Measurements from ENCODE around the gene RMDN2.
"Not testable (repeated sequence)": the region's sequence is repeated elsewhere in the genome, so short reads cannot be mapped to it uniquely, and the experiment has no call there.

Gene RMDN2

GRCh38 chr2:37997629-37998028 is 72.5 kb downstream of the RMDN2 start:
- TF ChIP-seq, protein P1, sequence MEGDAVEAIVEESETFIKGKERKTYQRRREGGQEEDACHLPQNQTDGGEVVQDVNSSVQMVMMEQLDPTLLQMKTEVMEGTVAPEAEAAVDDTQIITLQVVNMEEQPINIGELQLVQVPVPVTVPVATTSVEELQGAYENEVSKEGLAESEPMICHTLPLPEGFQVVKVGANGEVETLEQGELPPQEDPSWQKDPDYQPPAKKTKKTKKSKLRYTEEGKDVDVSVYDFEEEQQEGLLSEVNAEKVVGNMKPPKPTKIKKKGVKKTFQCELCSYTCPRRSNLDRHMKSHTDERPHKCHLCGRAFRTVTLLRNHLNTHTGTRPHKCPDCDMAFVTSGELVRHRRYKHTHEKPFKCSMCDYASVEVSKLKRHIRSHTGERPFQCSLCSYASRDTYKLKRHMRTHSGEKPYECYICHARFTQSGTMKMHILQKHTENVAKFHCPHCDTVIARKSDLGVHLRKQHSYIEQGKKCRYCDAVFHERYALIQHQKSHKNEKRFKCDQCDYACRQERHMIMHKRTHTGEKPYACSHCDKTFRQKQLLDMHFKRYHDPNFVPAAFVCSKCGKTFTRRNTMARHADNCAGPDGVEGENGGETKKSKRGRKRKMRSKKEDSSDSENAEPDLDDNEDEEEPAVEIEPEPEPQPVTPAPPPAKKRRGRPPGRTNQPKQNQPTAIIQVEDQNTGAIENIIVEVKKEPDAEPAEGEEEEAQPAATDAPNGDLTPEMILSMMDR (IDR thresholded peaks at IDR 0.05; ENCODE audit: control insufficient read depth, insufficient read depth, low read depth, low read length, missing control alignments) = no peak
- no peak for DNase-seq (ENCODE audit: low read depth)
- H3K4me3 ChIP-seq (ENCODE audit: control insufficient read depth, low read depth, low read length) = no peak overlapping the region

DNA sequence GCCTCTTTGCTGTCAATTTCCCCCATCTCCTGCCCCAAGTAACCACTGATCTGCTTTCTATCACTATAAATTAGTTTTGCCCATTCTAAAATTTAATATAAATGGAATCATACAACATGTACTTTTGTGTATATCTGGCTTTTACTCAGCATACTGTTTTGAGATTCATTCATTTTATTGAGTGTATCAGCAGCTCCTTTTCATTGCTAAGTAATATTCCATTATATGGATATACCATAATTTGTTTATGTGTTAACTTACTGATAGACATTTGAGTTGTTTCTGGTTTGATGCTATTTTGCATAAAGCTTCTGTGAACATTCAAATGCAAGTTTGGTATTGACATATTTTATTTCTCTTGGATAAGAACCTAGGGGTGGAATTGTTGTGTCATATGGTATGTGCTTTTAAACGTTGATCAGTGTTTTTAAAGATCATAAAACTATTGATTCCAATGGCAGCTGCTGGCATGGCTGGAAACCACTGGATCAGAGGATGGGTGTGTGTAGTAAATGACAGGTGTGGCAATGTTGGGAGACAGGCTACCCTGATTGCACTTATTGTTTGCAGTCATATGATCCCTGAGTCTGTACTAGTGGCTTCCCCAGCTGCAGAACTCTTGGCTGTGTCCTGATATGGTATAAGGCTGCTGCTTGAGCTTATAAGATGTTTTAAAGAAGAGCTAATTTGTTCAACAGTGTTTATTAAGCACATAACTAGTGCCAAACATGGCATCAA is 75.6 kb downstream of the RMDN2 start:
- no peak for DNase-seq (ENCODE audit: low read depth)
- H3K4me3 ChIP-seq (ENCODE audit: control insufficient read depth, low read depth, low read length) = no peak overlapping the region
- TF ChIP-seq, protein P1 (IDR thresholded peaks at IDR 0.05; ENCODE audit: control insufficient read depth, insufficient read depth, low read depth, low read length, missing control alignments) = no peak

DNA sequence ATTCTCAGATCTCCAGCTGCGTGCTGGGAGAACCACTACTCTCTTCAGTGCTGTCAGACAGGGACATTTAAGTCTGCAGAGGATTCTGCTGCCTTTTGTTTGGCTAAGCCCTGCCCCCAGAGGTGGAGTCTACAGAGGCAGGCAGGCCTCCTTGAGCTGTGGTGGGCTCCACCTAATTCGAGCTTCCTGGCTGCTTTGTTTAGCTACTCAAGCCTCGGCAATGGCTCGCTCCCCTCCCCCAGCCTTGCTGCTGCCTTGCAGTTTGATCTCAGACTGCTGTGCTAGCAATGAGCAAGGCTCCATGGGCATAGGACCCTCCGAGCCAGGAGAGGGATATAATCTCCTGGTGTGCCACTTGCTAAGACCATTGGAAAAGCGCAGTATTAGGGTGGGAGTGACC is 85.1 kb downstream of the RMDN2 start:
- not testable (repeated sequence) for H3K4me3 ChIP-seq (ENCODE audit: control insufficient read depth, low read depth, low read length); DNase-seq (ENCODE audit: low read depth)

GRCh38 chr2:38010995-38011394 is 85.9 kb downstream of the RMDN2 start:
- TF ChIP-seq, protein P1 (IDR thresholded peaks at IDR 0.05; ENCODE audit: control insufficient read depth, insufficient read depth, low read depth, low read length, missing control alignments) = no peak
- H3K4me3 ChIP-seq (ENCODE audit: control insufficient read depth, low read depth, low read length) = no peak overlapping the region
- DNase-seq (ENCODE audit: low read depth) = no peak

GRCh38 chr2:38013158-38013752 is 88.2 kb downstream of the RMDN2 start:
- DNase-seq (ENCODE audit: low read depth) = peak; percentile 78
- TF ChIP-seq, protein P1 (IDR thresholded peaks at IDR 0.05; ENCODE audit: control insufficient read depth, insufficient read depth, low read depth, low read length, missing control alignments) = no peak
- H3K4me3 ChIP-seq (ENCODE audit: control insufficient read depth, low read depth, low read length) = no peak overlapping the region

GRCh38 chr2:38016219-38016618 is 91.1 kb downstream of the RMDN2 start:
- DNase-seq (ENCODE audit: low read depth) = no peak
- H3K4me3 ChIP-seq (ENCODE audit: control insufficient read depth, low read depth, low read length) = no peak overlapping the region
- TF ChIP-seq, protein P1 (IDR thresholded peaks at IDR 0.05; ENCODE audit: control insufficient read depth, insufficient read depth, low read depth, low read length, missing control alignments) = no peak

- no peak overlapping the region for H3K4me3 ChIP-seq (ENCODE audit: control insufficient read depth, low read depth, low read length)
- DNase-seq (ENCODE audit: low read depth) = no peak
- TF ChIP-seq, protein P1 (IDR thresholded peaks at IDR 0.05; ENCODE audit: control insufficient read depth, insufficient read depth, low read depth, low read length, missing control alignments) = no peak
Observed at GRCh38 chr2:38017836-38018235, 92.7 kb downstream of the RMDN2 start.

DNA sequence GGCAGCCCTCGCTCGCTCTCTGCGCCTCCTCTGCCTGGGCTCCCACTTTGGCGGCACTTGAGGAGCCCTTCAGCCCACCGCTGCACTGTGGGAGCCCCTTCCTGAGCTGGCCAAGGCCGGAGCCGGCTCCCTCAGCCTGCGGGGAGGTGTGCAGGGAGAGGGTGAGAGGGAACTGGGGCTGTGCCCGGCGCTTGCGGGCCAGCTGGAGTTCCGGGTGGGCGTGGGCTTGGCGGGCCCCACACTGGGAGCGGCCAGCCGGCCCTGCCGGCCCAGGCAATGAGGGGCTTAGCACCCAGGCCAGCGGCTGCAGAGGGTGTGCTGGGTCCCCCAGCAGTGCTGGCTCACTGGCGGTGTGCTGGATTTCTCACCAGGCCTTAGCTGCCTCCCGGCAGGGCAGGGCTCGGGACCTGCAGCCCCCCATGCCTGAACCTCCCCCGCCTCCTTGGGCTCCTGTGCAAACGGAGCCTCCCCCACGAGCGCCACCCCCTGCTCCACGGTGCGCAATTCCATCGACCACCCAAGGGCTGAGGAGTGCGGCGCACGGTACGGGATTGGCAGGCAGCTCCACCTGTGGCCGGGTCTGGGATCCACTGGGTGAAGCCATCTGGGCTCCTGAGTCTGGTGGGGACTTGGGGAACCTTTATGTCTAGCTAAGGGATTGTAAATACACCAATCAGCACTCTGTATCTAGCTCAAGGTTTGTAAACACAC is 95.4 kb downstream of the RMDN2 start:
- DNase-seq (ENCODE audit: low read depth); H3K4me3 ChIP-seq (ENCODE audit: control insufficient read depth, low read depth, low read length): not testable (repeated sequence)
